ENCODE results near the gene PIK3C2G. TPM values are rescaled to one million over a fixed set of nuclear protein-coding genes. Genes with fewer than 3 reads are reported as not detected.

The PIK3C2G gene
- total RNA-seq, 2 donors from 2014 or later = 2.9 to 13.5 TPM

DNA sequence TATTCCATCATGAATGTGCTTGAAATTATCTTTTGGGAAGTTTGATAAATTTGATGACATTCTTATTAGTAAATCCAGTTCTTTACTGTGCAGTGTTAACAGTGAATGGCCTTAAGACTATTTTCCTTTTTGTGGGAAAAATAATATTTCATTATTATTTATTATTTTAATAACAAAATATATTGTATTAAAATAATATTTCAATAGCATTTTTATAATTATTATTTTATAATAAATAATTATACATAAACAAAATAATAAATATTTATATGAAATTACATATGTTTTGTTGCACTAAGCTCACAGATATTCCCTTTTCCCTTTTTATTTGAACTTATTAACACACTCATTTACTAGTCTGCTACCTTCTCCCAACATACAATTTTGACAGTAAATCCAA is 33.6 kb downstream of the PIK3C2G start:
- ATAC-seq (no peak), DNase-seq (no peak)
- H3K9me3 ChIP-seq = no peaks in the 10 kb centered on the region
- no peaks in the 10 kb centered on the region for H3K36me3 ChIP-seq (replicated peaks in 1 of 2; ENCODE audit: insufficient read depth in 1 of 2, low read depth in 2 of 2)
- TF ChIP-seq, protein P1, sequence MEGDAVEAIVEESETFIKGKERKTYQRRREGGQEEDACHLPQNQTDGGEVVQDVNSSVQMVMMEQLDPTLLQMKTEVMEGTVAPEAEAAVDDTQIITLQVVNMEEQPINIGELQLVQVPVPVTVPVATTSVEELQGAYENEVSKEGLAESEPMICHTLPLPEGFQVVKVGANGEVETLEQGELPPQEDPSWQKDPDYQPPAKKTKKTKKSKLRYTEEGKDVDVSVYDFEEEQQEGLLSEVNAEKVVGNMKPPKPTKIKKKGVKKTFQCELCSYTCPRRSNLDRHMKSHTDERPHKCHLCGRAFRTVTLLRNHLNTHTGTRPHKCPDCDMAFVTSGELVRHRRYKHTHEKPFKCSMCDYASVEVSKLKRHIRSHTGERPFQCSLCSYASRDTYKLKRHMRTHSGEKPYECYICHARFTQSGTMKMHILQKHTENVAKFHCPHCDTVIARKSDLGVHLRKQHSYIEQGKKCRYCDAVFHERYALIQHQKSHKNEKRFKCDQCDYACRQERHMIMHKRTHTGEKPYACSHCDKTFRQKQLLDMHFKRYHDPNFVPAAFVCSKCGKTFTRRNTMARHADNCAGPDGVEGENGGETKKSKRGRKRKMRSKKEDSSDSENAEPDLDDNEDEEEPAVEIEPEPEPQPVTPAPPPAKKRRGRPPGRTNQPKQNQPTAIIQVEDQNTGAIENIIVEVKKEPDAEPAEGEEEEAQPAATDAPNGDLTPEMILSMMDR (IDR thresholded peaks at IDR 0.05) = no peak
- no peak for TF ChIP-seq POLR2A (IDR thresholded peaks at IDR 0.05)
- intact Hi-C loops (cut with DNase I) = no loop called here
- no peak overlapping the region for H3K27ac ChIP-seq
- no peak overlapping the region for H3K4me3 ChIP-seq
- H3K27me3 ChIP-seq = no peaks in the 10 kb centered on the region
- no peaks in the 10 kb centered on the region for H3K4me1 ChIP-seq

DNA sequence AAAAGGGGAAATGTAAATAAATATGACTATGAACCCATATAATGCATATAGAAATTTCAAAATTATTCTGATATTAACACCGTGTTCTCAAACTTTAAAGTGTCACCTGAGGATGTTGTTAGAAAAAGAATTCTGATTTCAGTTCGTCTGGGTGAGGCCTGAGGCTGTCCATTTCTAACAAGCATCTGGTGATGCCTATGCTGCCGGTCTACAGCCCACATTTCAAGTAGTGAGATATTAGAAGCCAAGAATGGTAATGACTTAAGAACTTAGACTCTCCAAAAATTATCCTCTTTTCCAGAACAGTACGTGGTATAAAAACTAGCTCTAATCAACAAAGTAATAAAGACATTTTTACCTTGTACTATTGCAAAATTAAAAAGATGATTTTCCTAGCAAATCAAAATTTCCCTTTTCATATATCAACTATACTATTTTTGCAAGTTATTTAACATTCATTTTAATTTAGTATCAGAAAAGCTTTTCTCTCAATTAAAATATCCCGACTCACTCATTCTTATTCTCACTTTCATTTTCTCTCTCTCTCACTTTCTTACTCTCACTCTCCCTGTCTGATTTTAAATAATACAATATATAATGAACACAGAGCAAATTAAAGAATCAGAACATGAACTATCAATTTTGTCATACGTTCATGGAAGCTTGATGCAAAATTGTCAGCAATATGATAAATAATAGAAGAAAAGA is 35.0 kb downstream of the PIK3C2G start:
- WGBS, 2 donors = 47 to 60% methylated on average over 6 of the region's 6 CpGs
- no peak overlapping the region for H3K4me3 ChIP-seq
- no peak for ATAC-seq

DNA sequence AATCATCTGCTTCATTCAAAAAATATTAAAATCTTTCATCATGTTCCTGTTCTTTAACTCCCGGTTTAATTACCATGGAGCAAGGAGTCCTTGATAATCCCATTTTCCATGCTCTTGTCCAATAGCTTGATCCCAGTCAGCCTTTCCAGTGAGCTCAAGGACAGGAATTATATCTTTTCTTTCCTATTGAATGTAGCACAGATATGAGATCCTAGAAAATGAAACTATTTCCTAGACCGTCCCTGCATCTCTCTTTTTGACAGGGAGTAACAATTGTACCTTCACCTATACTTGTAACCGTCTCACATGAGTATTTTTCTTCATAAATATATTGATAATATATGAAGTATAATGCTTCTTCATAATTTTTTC is 35.6 kb downstream of the PIK3C2G start:
- ATAC-seq (no peak), DNase-seq (no peak)
- no peak overlapping the region for H3K27ac ChIP-seq
- TF ChIP-seq, protein P1 (IDR thresholded peaks at IDR 0.05) = no peak
- no peak for TF ChIP-seq POLR2A (IDR thresholded peaks at IDR 0.05)
- H3K36me3 ChIP-seq (replicated peaks in 1 of 2; ENCODE audit: insufficient read depth in 1 of 2, low read depth in 2 of 2) = no peaks in the 10 kb centered on the region
- WGBS, 2 donors = 63 to 66% methylated on average over 3 of the region's 3 CpGs
- H3K9me3 ChIP-seq = peaks cover 0 to 10% (median 0%) of the 10 kb centered on the region in 3 donors
- intact Hi-C loops (cut with DNase I) = no loop called here
- H3K4me1 ChIP-seq = no peaks in the 10 kb centered on the region
- H3K27me3 ChIP-seq = no peaks in the 10 kb centered on the region
- no peak overlapping the region for H3K4me3 ChIP-seq

More for the DNA sequence above, 35.0 kb downstream of the PIK3C2G start:
- DNase-seq = no peak
- Histone ChIP-seq H3K36me3 (replicated peaks in 1 of 2; ENCODE audit: insufficient read depth in 1 of 2, low read depth in 2 of 2) (no peaks in the 10 kb centered on the region), H3K27me3 (no peaks in the 10 kb centered on the region), H3K4me1 (no peaks in the 10 kb centered on the region), H3K9me3 (peaks cover 0 to 7% (median 0%) of the 10 kb centered on the region in 3 donors), H3K27ac (no peak overlapping the region)
- intact Hi-C loops (cut with DNase I) = no loop called here
- no peak for TF ChIP-seq POLR2A (IDR thresholded peaks at IDR 0.05)
- TF ChIP-seq, protein P1 (IDR thresholded peaks at IDR 0.05) = no peak

DNA sequence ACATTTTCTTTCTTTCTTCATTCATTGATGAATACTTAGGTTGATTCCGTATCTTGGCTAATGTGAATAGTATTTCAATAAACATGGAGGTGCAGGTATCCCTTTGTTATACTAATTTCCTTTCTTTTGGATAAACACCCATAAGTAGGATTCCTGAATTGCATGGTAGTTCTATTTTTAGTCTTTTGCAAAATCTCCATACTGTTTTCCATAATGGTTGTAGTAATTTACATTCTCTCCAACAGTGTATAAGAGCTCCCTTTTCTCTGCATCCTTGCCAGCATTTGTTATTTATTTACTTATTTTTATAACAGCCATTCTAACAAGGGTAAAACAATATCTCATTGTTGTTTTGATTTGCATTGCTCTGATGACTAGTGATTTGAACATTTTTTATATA is 36.6 kb downstream of the PIK3C2G start:
- WGBS, 2 donors = 72 to 82% methylated on average over 1 of the region's 1 CpG
- DNase-seq (no peak), ATAC-seq (no peak)
- Histone ChIP-seq H3K9me3 (peaks cover 0 to 12% (median 0%) of the 10 kb centered on the region in 3 donors), H3K4me1 (no peaks in the 10 kb centered on the region), H3K27me3 (no peaks in the 10 kb centered on the region), H3K27ac (no peak overlapping the region), H3K4me3 (no peak overlapping the region), H3K36me3 (replicated peaks in 1 of 2; ENCODE audit: insufficient read depth in 1 of 2, low read depth in 2 of 2) (no peaks in the 10 kb centered on the region)
- intact Hi-C loops (cut with DNase I) = no loop called here
- TF ChIP-seq POLR2A (IDR thresholded peaks at IDR 0.05) = no peak
- TF ChIP-seq, protein P1 (IDR thresholded peaks at IDR 0.05) = no peak
